Measurements from ENCODE around the gene FBLN1. TPM values are rescaled to one million over a fixed set of nuclear protein-coding genes. Genes with fewer than 3 reads are reported as not detected.
"Not testable (repeated sequence)": the region's sequence is repeated elsewhere in the genome, so short reads cannot be mapped to it uniquely, and the experiment has no call there.

FBLN1 gene
- total RNA-seq, 1 experiment from 2014 or later, result 21.0 TPM

- not testable (repeated sequence) for H3K27ac ChIP-seq; H3K36me3 ChIP-seq; H3K9me3 ChIP-seq (replicated peaks); H3K4me3 ChIP-seq; DNase-seq; H3K27me3 ChIP-seq
- peaks cover 45% of the 10 kb centered on the region for H3K4me1 ChIP-seq
Measured at GRCh38 chr22:45535835-45536234, 33.2 kb downstream of the FBLN1 start.

DNA sequence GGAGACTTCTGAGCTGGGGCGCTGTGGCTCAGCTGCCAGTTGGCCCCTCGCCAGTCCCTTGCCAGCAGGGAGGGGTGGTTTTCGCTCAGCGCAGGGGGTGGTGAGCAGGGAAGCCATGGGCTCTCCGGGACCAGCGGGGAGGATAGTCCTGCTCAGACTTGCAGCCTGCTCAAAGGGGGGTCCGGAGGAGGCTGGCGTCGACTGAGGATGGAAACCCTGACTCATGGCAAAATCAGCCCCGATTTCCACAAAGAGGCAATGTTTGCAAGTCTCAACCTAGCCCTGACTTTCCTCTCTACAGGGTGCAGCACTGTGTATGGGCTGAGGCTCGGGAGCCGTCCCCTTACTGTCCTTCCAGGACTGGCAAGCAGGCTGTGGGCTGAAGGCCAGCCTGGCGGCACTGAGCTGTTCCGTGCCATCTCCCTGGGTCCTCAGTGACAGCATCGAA, 35.1 kb downstream of the FBLN1 start:
- Histone ChIP-seq H3K9me3 (replicated peaks) (no peaks in the 10 kb centered on the region), H3K27ac (no peak overlapping the region), H3K4me3 (no peak overlapping the region), H3K4me1 (peaks cover 29% of the 10 kb centered on the region), H3K27me3 (no peaks in the 10 kb centered on the region; the same call in 1 of the 2 replicates), H3K36me3 (no peaks in the 10 kb centered on the region)
- DNase-seq, result peak; percentile 77 to 78

DNA sequence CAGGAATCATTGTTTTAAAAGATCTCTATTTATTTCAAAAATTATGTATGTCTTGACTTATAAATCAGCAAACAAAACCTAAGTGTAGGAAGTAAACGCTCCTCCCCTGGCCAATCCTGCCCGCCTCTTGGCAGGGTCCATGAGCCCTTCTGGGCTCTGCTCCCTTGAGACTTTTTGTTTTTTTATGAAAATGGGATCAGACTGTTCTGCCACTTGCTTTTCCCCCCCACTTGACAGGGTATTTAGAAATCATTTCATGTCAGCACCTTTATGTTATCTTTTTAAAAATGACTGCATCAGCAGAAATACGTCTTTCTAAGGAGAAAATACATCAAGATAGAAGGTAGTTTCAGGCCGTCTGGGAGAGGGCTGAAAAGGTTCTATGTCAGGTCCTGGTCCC, 35.6 kb downstream of the FBLN1 start:
- Histone ChIP-seq H3K27me3 (no peaks in the 10 kb centered on the region; the same call in 1 of the 2 replicates), H3K9me3 (replicated peaks) (no peaks in the 10 kb centered on the region), H3K4me3 (no peak overlapping the region), H3K36me3 (no peaks in the 10 kb centered on the region), H3K27ac (no peak overlapping the region), H3K4me1 (peaks cover 24% of the 10 kb centered on the region)
- DNase-seq, result no peak

- Histone ChIP-seq H3K27ac (no peak overlapping the region), H3K27me3 (no peaks in the 10 kb centered on the region)
Measured at GRCh38 chr22:45540122-45540521, 37.4 kb downstream of the FBLN1 start.

DNA sequence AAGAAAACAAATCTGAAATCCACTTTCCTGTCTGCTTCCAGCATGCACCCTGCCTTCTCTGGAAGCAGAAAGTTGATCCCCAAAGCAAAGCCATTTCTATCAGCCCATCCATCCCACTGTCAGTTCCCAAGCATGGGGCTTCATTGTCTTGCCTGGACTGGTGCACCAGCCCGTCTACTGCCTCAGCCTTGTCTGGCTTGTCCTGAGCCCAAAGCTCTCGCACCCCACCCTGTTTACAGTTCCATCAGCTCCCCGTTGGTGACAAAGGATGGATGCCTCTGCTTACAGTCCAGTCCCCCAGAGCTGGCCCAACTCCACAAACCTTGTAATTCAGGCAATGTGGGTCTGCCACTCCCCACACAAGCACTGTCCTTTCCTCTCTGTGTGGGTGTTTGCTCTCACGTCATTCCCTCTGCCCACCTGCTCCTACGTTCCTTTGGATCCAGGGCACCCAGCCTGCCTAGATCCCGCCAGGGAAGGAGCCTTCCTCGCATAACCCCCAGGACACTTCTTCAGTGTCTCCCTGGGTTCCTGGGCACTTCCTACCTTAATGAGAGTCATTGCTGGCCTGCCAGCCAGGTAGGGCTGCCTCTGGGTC, 38.8 kb downstream of the FBLN1 start:
- Histone ChIP-seq H3K4me1 (no peaks in the 10 kb centered on the region; the same call in 1 of the 2 replicates), H3K36me3 (no peaks in the 10 kb centered on the region), H3K27ac (no peak overlapping the region), H3K27me3 (no peaks in the 10 kb centered on the region), H3K4me3 (no peak overlapping the region), H3K9me3 (replicated peaks) (no peaks in the 10 kb centered on the region)
- no peak for DNase-seq

More at GRCh38 chr22:45540122-45540521, 37.4 kb downstream of the FBLN1 start:
- H3K36me3 ChIP-seq, result no peaks in the 10 kb centered on the region
- peak in 1 of 2 experiments; percentile 14 for DNase-seq
- peaks cover 7% of the 10 kb centered on the region for H3K4me1 ChIP-seq
- H3K9me3 ChIP-seq (replicated peaks), result no peaks in the 10 kb centered on the region
- no peak overlapping the region for H3K4me3 ChIP-seq

- H3K27me3 ChIP-seq, result no peaks in the 10 kb centered on the region
- H3K36me3 ChIP-seq, result no peaks in the 10 kb centered on the region
- H3K9me3 ChIP-seq (replicated peaks), result no peaks in the 10 kb centered on the region
- H3K27ac ChIP-seq, result no peak overlapping the region
- no peak for DNase-seq
- H3K4me1 ChIP-seq, result no peaks in the 10 kb centered on the region; the same call in 1 of the 2 replicates
- no peak overlapping the region for H3K4me3 ChIP-seq
Measured at GRCh38 chr22:45542001-45542520, 39.4 kb downstream of the FBLN1 start.

DNA sequence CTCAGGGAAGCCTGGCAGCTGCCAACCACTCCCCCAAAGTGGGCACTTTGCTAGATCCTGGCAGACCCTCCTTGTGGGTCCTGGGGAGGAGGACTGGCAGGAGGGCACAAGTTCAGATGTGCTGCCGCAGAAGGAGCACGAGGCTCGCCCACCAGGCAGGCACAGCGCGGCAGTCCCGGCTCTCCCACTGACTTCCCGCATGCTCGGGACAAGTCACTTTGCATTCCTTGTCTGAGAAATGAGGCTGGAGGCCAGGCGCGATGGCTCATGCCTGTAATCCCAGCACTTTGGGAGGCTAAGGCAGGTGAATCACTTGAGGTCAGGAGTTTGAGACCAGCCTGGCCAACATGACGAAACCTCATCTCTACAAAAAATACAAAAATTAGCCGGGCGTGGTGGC, 40.1 kb downstream of the FBLN1 start:
- not testable (repeated sequence) for H3K36me3 ChIP-seq; DNase-seq; H3K9me3 ChIP-seq (replicated peaks); H3K4me1 ChIP-seq; H3K27me3 ChIP-seq; H3K4me3 ChIP-seq; H3K27ac ChIP-seq

DNA sequence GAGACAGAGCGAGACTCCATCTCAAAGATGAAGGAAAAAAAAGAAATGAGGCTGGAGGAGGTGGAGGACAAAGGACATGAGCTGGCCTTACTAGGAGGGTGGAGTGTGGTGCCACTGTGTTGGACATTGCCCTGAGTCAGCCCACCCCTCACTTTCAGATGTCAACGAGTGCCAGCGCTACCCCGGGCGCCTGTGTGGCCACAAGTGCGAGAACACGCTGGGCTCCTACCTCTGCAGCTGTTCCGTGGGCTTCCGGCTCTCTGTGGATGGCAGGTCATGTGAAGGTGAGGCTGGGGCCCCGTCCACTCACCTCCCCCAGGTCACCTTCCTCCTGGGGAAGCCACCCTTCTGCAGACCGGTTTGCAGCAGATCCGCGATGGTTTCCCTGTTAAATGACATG, 40.6 kb downstream of the FBLN1 start:
- no peaks in the 10 kb centered on the region for H3K27me3 ChIP-seq
- H3K9me3 ChIP-seq (replicated peaks), result no peaks in the 10 kb centered on the region
- no peaks in the 10 kb centered on the region for H3K36me3 ChIP-seq
- DNase-seq, result no peak
- H3K4me3 ChIP-seq, result no peak overlapping the region
- H3K4me1 ChIP-seq, result no peaks in the 10 kb centered on the region; the same call in 1 of the 2 replicates
- no peak overlapping the region for H3K27ac ChIP-seq

DNA sequence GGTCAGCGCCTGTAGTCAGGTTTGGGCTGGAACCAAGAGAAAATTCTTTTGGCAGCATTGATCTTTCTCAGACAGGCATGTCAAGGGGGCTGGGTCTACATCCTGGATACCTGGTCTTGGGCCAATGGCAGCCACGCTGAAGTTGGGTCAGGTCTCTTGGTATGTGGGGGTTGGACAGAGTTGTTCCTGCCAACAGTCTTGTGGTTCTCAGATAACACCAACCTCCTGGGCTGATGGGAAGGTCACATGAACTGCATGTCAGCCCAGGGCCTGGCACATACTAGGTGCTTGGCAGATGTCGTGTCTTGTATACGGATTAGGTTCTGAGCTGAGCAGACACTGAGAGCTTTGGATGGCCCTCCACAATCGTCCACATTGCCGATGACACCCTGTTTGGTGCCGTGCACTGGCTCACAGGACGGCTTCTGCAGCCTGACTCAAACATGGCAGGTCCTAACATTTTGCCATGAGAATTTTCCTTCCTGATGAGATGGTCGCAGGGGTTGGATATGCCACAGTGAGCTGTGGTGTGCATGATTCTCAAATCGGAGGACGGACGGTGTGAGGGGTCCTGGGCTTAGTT, 42.0 kb downstream of the FBLN1 start:
- Histone ChIP-seq H3K27me3 (no peaks in the 10 kb centered on the region), H3K27ac (no peak overlapping the region), H3K9me3 (replicated peaks) (no peaks in the 10 kb centered on the region), H3K4me3 (no peak overlapping the region), H3K36me3 (no peaks in the 10 kb centered on the region), H3K4me1 (no peaks in the 10 kb centered on the region)
- no peak for DNase-seq

DNA sequence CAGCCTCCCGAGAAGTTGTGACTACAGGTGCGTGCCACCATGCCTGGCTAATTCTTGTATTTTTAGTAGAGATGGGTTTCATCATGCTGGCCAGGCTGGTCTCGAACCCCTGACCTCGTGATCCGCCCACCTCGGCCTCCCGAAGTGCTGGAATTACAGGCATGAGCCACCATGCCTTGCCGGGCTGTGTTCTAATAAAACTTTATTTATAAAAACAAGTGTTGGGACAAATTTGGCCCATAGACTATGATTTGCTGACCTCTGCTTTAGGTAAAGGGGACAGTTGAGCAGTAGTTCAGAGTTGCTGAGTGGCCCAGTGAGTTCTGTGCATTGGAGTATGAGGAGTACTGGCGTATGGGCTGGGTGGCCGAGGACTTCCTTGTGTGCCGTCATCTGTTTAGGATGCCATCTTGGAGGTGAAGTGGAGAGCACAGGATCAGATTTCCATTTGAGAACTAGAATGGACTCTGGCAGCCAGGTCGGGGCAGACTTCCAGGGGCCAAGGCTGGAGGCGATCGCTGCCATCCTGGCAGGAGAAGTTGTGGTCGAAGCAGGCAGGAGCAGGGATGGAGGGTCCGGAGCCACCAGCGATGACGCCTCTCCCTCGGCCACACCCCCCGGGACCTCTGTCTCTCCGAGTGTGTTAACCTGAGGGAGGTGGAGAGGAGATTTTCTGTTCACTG, 43.8 kb downstream of the FBLN1 start:
- Histone ChIP-seq H3K36me3 (no peaks in the 10 kb centered on the region), H3K4me3 (no peak overlapping the region), H3K27ac (no peak overlapping the region), H3K4me1 (no peaks in the 10 kb centered on the region), H3K27me3 (no peaks in the 10 kb centered on the region), H3K9me3 (replicated peaks) (no peaks in the 10 kb centered on the region)
- no peak for DNase-seq

- Histone ChIP-seq H3K27me3 (no peaks in the 10 kb centered on the region), H3K36me3 (no peaks in the 10 kb centered on the region), H3K4me1 (peaks cover 2% of the 10 kb centered on the region; the same call in 1 of the 2 replicates), H3K27ac (no peak overlapping the region), H3K4me3 (no peak overlapping the region), H3K9me3 (replicated peaks) (no peaks in the 10 kb centered on the region)
- DNase-seq, result no peak
Measured at GRCh38 chr22:45547016-45547345, 44.3 kb downstream of the FBLN1 start.

GRCh38 chr22:45547731-45548130, 45.0 kb downstream of the FBLN1 start:
- Histone ChIP-seq H3K9me3 (replicated peaks) (no peaks in the 10 kb centered on the region), H3K27ac (no peak overlapping the region), H3K4me3 (no peak overlapping the region), H3K27me3 (no peaks in the 10 kb centered on the region), H3K36me3 (no peaks in the 10 kb centered on the region), H3K4me1 (peaks cover 9% of the 10 kb centered on the region)
- no peak for DNase-seq

DNA sequence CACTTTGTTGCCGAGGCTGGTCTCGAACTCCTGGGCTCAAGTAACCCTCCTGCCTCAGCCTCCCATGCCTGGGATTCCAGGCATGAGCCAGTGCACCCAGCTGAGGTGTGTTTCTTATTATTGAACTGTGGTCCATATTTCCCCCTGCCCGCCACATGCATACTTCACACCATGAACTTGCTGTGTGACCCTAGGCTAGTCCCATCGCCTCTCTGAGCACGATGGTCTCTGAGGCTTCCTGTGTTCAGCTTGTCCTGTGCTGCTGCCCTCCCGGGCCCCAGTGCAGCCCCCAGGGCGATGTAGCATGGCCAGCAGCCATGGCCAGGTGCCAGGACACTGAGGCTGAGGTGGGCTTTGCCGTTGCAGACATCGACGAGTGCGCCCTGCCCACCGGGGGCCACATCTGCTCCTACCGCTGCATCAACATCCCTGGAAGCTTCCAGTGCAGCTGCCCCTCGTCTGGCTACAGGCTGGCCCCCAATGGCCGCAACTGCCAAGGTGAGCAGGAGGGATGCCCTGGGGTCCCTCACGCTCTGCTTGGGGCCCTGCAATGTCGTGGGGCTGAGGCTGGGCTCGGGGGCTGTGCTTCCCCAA, 45.7 kb downstream of the FBLN1 start:
- Histone ChIP-seq H3K27ac (no peak overlapping the region), H3K9me3 (replicated peaks) (no peaks in the 10 kb centered on the region), H3K4me1 (peaks cover 15% of the 10 kb centered on the region), H3K27me3 (no peaks in the 10 kb centered on the region), H3K36me3 (no peaks in the 10 kb centered on the region), H3K4me3 (no peak overlapping the region)
- no peak for DNase-seq

DNA sequence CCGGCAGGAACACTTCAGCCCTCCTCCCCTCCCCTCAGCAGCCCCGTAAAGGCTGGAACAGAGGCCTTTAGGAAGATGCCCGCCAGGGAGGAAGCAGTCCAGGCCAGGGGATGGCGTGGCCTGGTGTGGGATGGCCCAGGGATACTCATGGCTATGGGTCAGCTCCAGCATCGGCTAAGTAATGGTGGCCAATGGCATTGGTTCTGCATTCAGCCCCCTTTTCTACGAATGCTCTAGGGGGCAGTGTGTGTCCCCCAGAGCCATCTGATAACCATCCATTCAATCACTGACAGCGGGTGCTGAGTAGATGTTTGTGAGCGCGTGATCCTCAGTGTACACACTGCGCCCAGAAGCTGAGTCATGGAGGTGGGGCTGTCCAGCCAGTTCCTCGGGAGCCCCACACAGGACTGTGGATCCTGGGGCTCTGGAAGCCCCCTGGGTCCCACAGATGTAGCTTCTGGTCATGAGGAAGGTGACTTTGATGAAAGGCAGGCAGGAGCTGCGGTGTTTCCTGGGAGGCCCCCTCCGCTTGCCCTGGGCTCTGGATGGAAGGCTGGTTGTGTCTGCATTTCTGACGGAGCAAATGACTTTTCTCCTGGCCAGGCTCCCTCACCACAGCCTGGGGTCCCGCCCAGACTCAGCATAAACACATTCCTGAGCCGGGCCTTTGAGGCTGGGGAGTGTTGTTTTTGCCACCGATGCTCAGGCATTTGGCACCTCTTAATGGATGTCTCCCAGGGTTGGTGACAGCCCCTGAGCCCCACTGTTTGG, 46.5 kb downstream of the FBLN1 start:
- H3K9me3 ChIP-seq (replicated peaks), result no peaks in the 10 kb centered on the region
- H3K4me3 ChIP-seq, result no peak overlapping the region
- H3K27me3 ChIP-seq, result no peaks in the 10 kb centered on the region
- DNase-seq, result no peak
- H3K4me1 ChIP-seq, result peaks cover 17% of the 10 kb centered on the region
- no peaks in the 10 kb centered on the region for H3K36me3 ChIP-seq
- H3K27ac ChIP-seq, result no peak overlapping the region
